GM18909 (cell line): ENCODE results near the gene LYRM2.

Experiments used
- ATAC-seq: cut with Tn5 transposase; IDR thresholded peaks from one replicate; pipeline ENCODE4 v1.9.1; 2021; ENCODE audit warnings: mild to moderate bottlenecking; ENCODE audit not compliant: unreplicated experiment, poor library complexity

Gene LYRM2

GRCh38 chr6:89564752-89565427, 73.7 kb downstream of the LYRM2 start:
- no peak for ATAC-seq

GRCh38 chr6:89563866-89564265, 74.7 kb downstream of the LYRM2 start:
- no peak for ATAC-seq

GRCh38 chr6:89562093-89562973, 76.2 kb downstream of the LYRM2 start:
- ATAC-seq: no peak

GRCh38 chr6:89559487-89559886, 79.1 kb downstream of the LYRM2 start:
- ATAC-seq: no peak

- ATAC-seq: no peak
These were observed 82.7 kb downstream of the LYRM2 start for GRCh38 chr6:89555806-89556205.

GRCh38 chr6:89555031-89555430, 83.5 kb downstream of the LYRM2 start:
- ATAC-seq: no peak

- no peak for ATAC-seq
These were observed 84.4 kb downstream of the LYRM2 start for GRCh38 chr6:89554106-89554505.

- ATAC-seq: no peak
These were observed 85.1 kb downstream of the LYRM2 start for GRCh38 chr6:89553431-89553830.

GRCh38 chr6:89547281-89547680, 91.3 kb downstream of the LYRM2 start:
- no peak for ATAC-seq

- ATAC-seq: peak; percentile 33
These were observed 95.7 kb downstream of the LYRM2 start for GRCh38 chr6:89542866-89543265.

GRCh38 chr6:89542081-89542857, 96.3 kb downstream of the LYRM2 start:
- ATAC-seq: peak; percentile 92

GRCh38 chr6:89539779-89540178, 98.8 kb downstream of the LYRM2 start:
- no peak for ATAC-seq

GRCh38 chr6:89536231-89536630, 102.3 kb downstream of the LYRM2 start:
- ATAC-seq: no peak

- ATAC-seq: no peak
These were observed 107.6 kb downstream of the LYRM2 start for GRCh38 chr6:89530982-89531381.

- ATAC-seq: no peak
These were observed 109.7 kb downstream of the LYRM2 start for GRCh38 chr6:89528866-89529265.

- no peak for ATAC-seq
These were observed 110.9 kb downstream of the LYRM2 start for GRCh38 chr6:89527634-89528033.

- no peak for ATAC-seq
These were observed 112.0 kb downstream of the LYRM2 start for GRCh38 chr6:89526563-89526869.

GRCh38 chr6:89525786-89526562, 112.6 kb downstream of the LYRM2 start:
- no peak for ATAC-seq

GRCh38 chr6:89522778-89523177, 115.8 kb downstream of the LYRM2 start:
- no peak for ATAC-seq

GRCh38 chr6:89520736-89521135, 117.8 kb downstream of the LYRM2 start:
- ATAC-seq: no peak
